Right atrium auricular region (tissue), 2 donors: ENCODE data around the gene KRT72. TPM values are rescaled to one million over a fixed set of nuclear protein-coding genes. Genes with fewer than 3 reads are reported as not detected.

Source experiments
- DNase-seq: peaks from one replicate; pipeline ENCODE4 v3.0.0-alpha.2; 2019; ENCODE audit warnings: low spot score
- H3K27ac ChIP-seq, 2 donors: fragments of 200-600 bp; sonication (generic); 1 replicate in 1 of 2; 2 replicates in 1 of 2; pipeline ENCODE4 v1.5.1; 2016 to 2019
- H3K27me3 ChIP-seq, 2 donors: fragments of 200-600 bp; sonication (generic); one replicate each; pipeline versions ENCODE4 v1.5.1 to v1.6.0; 2017 to 2019
- H3K36me3 ChIP-seq: fragments of 200-600 bp; sonication (generic); one replicate; pipeline ENCODE4 v1.5.1; 2016
- H3K4me1 ChIP-seq, 2 donors: fragments of 200-600 bp; sonication (generic); one replicate each; pipeline versions ENCODE4 v1.5.1 to v1.6.0; 2017 to 2019
- H3K4me3 ChIP-seq, 2 donors: fragments of 200-600 bp; sonication (generic); 1 replicate in 1 of 2; 2 replicates in 1 of 2; pipeline ENCODE4 v1.5.1; 2017 to 2019; ENCODE audit warnings: mild to moderate bottlenecking in 1 of 2, moderate library complexity in 1 of 2
- H3K9me3 ChIP-seq, 2 donors: fragments of 200-600 bp; sonication (generic); one replicate each; pipeline ENCODE4 v1.5.1; 2019
- total RNA-seq, 2 donors: library from RNA; depleted of rRNA; stranded (reverse); fragments of >200 nt; gene quantifications; one replicate each; pipeline ENCODE4 v1.1.0, GENCODE V29; 2016
- TF ChIP-seq, protein P1 (sequence below), 2 donors: fragments of 200-600 bp; sonication (generic); IDR thresholded peaks; one replicate each; pipeline ENCODE4 v1.5.1; 2019; ENCODE audit warnings: antibody characterized with exemption in 2 of 2

The KRT72 gene
- total RNA-seq, 2 donors from 2014 or later = not detected

DNA sequence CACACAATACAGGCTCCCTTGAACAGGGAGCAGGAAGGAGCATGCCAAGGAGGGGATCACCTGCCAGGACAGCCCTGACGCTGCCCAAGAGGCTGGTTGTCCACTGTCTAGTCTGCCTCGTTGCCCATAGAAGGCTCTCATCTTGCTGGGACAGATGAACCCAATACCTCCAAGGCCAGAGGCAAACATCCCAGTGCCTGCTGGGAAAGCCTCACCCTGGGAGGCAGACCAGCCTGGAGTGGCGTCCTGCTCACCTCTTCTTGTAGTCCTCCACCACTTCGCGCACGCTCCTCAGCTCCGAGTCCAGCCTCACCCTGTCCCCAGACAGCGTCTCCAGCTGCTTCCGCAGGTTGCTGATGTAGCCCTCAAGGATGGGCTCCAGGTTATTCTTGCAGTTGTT lies 14.6 kb upstream of the KRT72 start:
- Histone ChIP-seq H3K36me3 (no peaks in the 10 kb centered on the region), H3K4me3 (no peak overlapping the region), H3K4me1 (no peaks in the 10 kb centered on the region), H3K27me3 (no peaks in the 10 kb centered on the region), H3K9me3 (no peaks in the 10 kb centered on the region), H3K27ac (no peak overlapping the region)
- TF ChIP-seq, protein P1, sequence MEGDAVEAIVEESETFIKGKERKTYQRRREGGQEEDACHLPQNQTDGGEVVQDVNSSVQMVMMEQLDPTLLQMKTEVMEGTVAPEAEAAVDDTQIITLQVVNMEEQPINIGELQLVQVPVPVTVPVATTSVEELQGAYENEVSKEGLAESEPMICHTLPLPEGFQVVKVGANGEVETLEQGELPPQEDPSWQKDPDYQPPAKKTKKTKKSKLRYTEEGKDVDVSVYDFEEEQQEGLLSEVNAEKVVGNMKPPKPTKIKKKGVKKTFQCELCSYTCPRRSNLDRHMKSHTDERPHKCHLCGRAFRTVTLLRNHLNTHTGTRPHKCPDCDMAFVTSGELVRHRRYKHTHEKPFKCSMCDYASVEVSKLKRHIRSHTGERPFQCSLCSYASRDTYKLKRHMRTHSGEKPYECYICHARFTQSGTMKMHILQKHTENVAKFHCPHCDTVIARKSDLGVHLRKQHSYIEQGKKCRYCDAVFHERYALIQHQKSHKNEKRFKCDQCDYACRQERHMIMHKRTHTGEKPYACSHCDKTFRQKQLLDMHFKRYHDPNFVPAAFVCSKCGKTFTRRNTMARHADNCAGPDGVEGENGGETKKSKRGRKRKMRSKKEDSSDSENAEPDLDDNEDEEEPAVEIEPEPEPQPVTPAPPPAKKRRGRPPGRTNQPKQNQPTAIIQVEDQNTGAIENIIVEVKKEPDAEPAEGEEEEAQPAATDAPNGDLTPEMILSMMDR (IDR thresholded peaks at IDR 0.05) = no peak
- DNase-seq = peak; percentile 28

DNA sequence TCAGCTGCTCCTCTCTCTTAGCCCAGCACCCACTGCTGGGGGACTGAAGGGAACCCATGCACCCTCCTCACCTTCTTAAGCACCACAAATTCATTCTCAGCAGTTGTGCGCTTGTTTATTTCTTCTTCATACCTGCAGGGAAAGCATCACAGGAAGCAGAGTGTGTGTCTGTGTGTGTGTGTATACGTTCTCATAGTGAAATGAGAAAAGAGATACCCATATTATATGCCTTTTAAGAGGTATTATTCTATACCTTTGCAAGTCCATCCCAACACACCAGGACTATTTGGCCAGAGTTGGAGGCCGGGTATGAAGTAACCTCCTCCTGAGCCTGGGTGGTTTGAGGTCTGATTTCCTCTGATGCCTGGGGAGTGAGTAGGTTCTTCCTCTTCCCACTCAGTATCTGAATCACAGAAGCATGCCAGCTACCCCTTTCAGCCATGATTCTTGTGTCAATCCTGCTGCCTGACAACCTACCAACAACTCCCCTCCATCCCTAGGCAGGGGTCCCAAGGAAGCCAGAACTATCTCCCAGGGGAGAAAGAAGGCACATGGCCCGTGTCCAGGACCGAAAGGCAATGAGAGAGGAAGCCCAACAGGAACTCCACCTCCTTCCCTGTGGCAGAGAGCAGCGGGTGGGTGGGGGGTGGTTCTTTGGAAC lies 14.1 kb upstream of the KRT72 start:
- no peaks in the 10 kb centered on the region for H3K4me1 ChIP-seq
- H3K36me3 ChIP-seq = no peaks in the 10 kb centered on the region
- peaks cover 0 to 5% of the 10 kb centered on the region in 2 donors for H3K27me3 ChIP-seq
- peak; percentile 40 for DNase-seq
- no peaks in the 10 kb centered on the region for H3K9me3 ChIP-seq
- no peak overlapping the region for H3K27ac ChIP-seq
- TF ChIP-seq, protein P1 (IDR thresholded peaks at IDR 0.05) = no peak
- no peak overlapping the region for H3K4me3 ChIP-seq

DNA sequence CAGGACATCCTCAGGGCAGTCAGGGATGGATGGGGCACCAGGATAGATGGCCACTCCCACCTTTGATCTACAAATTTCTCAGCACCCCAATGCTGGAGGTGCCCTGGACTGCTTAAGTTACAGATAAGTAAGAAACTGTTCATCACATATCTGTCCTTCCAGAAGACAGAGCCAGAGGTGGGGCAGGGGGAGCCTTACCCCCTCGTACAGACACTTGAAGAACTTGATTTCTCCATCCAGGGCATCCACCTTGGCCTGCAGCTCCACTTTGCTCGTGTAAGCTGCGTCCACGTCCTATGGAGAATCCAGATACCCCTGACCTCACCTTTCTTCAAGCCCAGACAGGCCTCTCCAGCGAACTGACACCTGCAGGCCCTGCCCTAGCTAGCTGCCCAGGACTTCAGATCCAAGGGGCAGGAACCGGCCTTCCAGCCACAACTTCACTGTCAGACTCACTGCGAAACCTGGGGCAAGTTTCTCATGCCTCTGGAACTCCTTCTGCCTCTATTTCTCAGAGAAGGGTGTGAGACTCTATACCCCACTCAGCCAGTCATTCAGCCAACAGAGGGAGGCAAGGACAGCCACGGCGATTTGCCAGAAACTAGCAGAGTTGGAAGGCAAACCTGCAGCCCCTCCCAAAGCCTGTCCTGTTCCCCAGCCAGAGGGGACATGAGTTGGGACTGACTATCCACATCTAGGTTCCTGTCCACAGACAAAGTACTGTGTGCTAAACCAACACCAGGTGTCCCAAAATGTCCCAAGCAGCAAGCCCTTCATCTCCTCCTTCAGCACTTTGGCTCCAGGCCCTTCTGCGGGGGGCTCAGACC lies 13.3 kb upstream of the KRT72 start:
- Histone ChIP-seq H3K36me3 (no peaks in the 10 kb centered on the region), H3K4me1 (no peaks in the 10 kb centered on the region), H3K27ac (no peak overlapping the region), H3K9me3 (no peaks in the 10 kb centered on the region), H3K27me3 (peaks cover 0 to 5% of the 10 kb centered on the region in 2 donors), H3K4me3 (no peak overlapping the region)
- TF ChIP-seq, protein P1 (IDR thresholded peaks at IDR 0.05) = no peak
- peak; percentile 47 for DNase-seq

DNA sequence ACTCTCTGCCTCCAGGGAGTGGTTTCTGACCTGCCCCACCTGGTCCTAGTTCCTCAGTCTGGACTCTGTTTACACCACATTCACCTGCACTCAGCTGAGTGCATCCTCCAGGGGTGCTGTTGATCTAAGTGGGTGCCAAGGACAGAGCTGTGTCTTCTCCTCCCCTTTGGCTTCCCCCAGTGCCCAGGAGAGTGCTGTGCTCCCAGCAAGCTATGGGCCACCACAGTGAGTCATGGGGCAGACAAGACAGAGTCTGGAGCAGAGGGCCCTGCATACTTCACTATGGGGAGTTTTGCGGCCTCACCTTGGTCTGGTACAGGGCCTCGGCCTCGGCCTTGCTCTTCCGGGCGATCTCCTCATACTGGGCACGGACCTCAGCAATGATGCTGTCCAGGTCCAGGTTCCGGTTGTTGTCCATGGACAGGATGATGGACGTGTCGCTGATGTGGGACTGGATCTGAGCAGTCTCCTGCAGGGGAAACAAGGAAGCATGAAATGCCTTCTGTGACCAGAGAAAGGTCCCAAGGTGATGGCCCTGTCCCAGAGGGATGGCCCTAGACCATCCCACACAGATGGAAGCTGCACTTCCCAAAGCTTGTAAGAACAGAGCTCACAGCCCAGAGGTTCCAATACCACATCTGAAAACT lies 12.2 kb upstream of the KRT72 start:
- Histone ChIP-seq H3K27ac (no peak overlapping the region), H3K36me3 (no peaks in the 10 kb centered on the region), H3K4me3 (no peak overlapping the region), H3K27me3 (peaks cover 0 to 5% of the 10 kb centered on the region in 2 donors), H3K9me3 (no peaks in the 10 kb centered on the region), H3K4me1 (no peaks in the 10 kb centered on the region)
- DNase-seq = peak; percentile 30
- TF ChIP-seq, protein P1 (IDR thresholded peaks at IDR 0.05) = no peak

DNA sequence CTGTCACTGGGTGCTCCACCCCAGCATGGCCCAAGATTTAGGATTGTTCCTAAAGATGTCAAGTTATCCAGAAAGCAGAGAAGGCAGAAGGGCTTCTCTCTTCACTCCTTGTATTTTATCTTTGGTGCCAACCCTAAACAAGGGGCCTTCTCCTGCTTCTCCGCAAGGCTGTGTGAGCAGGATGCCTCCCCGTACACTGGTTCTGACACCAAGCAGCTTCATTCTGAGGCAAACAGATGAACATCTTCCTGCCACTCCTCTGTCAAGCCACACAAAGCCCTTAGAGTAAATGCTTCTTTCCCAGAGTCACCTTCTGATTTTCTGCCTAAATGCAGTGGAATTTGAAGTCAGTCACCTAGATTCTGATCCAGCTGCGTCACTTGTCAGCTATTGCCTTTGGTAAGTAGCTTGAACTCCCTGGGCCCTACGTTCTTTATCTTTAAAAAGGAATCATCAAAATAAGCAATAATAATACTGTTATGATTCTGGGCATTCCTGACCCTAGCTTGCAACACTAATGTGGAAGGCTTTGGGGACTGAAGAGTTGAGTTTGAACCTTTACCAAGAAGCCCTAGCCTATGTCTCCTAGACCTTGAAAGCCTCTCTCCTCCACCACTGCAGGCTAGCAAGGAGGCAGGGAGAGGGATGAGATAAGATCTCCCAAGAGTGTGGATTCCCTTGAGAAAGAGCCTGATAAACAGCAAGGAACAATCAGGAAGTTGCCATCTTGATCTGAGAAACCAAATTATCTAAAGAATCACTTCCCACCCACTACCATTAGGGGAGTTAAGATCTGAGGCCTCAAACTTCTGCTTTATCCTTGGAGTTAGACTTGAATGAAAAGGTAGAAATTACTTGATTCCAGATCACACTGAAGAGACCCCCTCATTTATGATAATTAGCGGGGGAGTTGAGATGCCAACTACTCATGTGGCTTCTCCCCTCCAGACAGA lies 11.4 kb upstream of the KRT72 start:
- TF ChIP-seq, protein P1 (IDR thresholded peaks at IDR 0.05) = no peak
- no peaks in the 10 kb centered on the region for H3K4me1 ChIP-seq
- no peak overlapping the region for H3K27ac ChIP-seq
- H3K36me3 ChIP-seq = no peaks in the 10 kb centered on the region
- DNase-seq = peak; percentile 11
- H3K4me3 ChIP-seq = no peak overlapping the region
- H3K27me3 ChIP-seq = peaks cover 0 to 5% of the 10 kb centered on the region in 2 donors
- H3K9me3 ChIP-seq = no peaks in the 10 kb centered on the region
